Mammary epithelial cell (primary cell): ENCODE data around the gene ALOX12.
A peak's percentile ranks its signal among the peaks of the same experiment; 100 is the strongest.

Experiments
- EZH2 ChIP-seq: IDR thresholded peaks from 2 replicates; pipeline ENCODE4 v1.6.1; 2012; ENCODE audit warnings: low read length, inconsistent platforms, borderline replicate concordance
- TF ChIP-seq, protein P1 (sequence below), 2 donors: IDR thresholded peaks in 1 of 2; conservative IDR thresholded peaks in 1 of 2; 2 replicates each; pipeline ENCODE4 v1.5.1; 2011 to 2012; ENCODE audit warnings: inconsistent platforms in 2 of 2, low read length in 2 of 2, mild to moderate bottlenecking in 2 of 2, control low read depth in 1 of 2, low read depth in 1 of 2; ENCODE audit not compliant: insufficient read depth in 1 of 2; ENCODE audit errors: extremely low read depth in 1 of 2

DNA sequence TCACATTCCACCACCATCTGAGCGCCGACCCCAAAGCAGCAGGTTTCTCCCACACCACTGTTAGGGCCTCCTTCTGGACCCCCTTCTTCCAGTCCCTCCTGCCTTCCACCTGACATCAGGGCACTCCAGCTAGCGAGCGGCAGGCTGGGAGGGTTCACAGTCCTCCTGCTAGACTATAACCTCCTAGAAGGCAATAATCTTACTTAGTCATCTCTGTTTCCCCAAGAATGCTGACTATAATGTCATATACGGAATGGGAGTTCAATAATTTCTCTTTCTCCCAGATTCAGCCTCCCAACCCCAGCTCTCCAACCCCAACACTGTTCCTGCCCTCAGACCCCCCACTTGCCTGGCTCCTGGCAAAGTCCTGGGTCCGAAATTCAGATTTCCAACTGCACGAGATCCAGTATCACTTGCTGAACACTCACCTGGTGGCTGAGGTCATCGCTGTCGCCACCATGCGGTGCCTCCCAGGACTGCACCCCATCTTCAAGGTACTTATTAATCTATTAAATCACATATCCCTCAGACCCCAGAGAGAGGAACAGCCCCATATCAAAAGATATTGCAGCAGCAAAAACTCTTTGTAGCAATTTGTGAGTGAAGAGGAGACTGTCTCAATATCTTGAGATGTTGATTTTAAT is 5.6 kb downstream of the ALOX12 start:
- TF ChIP-seq, protein P1, sequence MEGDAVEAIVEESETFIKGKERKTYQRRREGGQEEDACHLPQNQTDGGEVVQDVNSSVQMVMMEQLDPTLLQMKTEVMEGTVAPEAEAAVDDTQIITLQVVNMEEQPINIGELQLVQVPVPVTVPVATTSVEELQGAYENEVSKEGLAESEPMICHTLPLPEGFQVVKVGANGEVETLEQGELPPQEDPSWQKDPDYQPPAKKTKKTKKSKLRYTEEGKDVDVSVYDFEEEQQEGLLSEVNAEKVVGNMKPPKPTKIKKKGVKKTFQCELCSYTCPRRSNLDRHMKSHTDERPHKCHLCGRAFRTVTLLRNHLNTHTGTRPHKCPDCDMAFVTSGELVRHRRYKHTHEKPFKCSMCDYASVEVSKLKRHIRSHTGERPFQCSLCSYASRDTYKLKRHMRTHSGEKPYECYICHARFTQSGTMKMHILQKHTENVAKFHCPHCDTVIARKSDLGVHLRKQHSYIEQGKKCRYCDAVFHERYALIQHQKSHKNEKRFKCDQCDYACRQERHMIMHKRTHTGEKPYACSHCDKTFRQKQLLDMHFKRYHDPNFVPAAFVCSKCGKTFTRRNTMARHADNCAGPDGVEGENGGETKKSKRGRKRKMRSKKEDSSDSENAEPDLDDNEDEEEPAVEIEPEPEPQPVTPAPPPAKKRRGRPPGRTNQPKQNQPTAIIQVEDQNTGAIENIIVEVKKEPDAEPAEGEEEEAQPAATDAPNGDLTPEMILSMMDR (conservative IDR thresholded peaks at IDR 0.05 in 1 of 2, IDR thresholded peaks at IDR 0.05 in 1 of 2; ENCODE audit: extremely low read depth in 1 of 2, insufficient read depth in 1 of 2, low read depth in 1 of 2, low read length in 2 of 2): peak; percentile 58 to 60
- no peak for TF ChIP-seq EZH2
